OCI-LY7 (cell line): ENCODE measurements around the gene DCAF11. TPM values are rescaled to one million over a fixed set of nuclear protein-coding genes. Genes with fewer than 3 reads are reported as not detected.

Source experiments
- BruUV-seq: library from RNA; stranded (reverse); fragments of 400-500 nt; replicated peaks from 2 replicates; lab custom pipeline; 2021; lab: Mats Ljungman, UMichigan
- CTCF ChIA-PET: fragments of 300-600 bp; sonication (Branson Sonifier 250); formaldehyde crosslinking; loops from one replicate; lab custom pipeline; 2022; ENCODE audit warnings: antibody characterized with exemption; ENCODE audit not compliant: unreplicated experiment; lab: Charles Lee
- POLR2A ChIA-PET: fragments of 300-600 bp; sonication (Branson Sonifier 250); formaldehyde crosslinking; loops from one replicate; lab custom pipeline; 2022; ENCODE audit warnings: antibody characterized with exemption; lab: Charles Lee
- DNase-seq: peaks from one replicate; pipeline ENCODE4 v3.0.0-alpha.2; 2015; ENCODE audit warnings: low spot score
- H2AFZ ChIP-seq: fragments of 200-600 bp; sonication (generic), shearing (Covaris generic); 2 replicates; pipeline ENCODE4 v1.6.1; 2014; ENCODE audit warnings: mild to moderate bottlenecking, antibody characterized with exemption, low read length, moderate library complexity
- H3K27ac ChIP-seq: fragments of 200-600 bp; sonication (generic); 2 replicates; pipeline ENCODE4 v1.5.1; 2014; ENCODE audit warnings: mixed run types, low read depth, mild to moderate bottlenecking, moderate library complexity, low read length, inconsistent platforms; ENCODE audit not compliant: poor library complexity, severe bottlenecking
- H3K36me3 ChIP-seq: fragments of 200-600 bp; sonication (generic); 2 replicates; pipeline ENCODE4 v1.6.1; 2014; ENCODE audit warnings: mild to moderate bottlenecking, antibody characterized with exemption, low read length, moderate library complexity, mixed read lengths; ENCODE audit not compliant: insufficient read depth
- H3K4me1 ChIP-seq: fragments of 200-600 bp; sonication (generic); 2 replicates; pipeline ENCODE4 v1.5.1; 2014; ENCODE audit warnings: mild to moderate bottlenecking, low read length; ENCODE audit not compliant: insufficient read depth, poor library complexity, severe bottlenecking
- H3K4me2 ChIP-seq: fragments of 200-600 bp; sonication (generic); 2 replicates; pipeline ENCODE4 v1.6.1; 2014; ENCODE audit warnings: mild to moderate bottlenecking, low read length
- H3K4me3 ChIP-seq: fragments of 200-600 bp; sonication (generic); 2 replicates; pipeline ENCODE4 v1.5.1; 2014; ENCODE audit warnings: mild to moderate bottlenecking, low read depth, low read length; ENCODE audit not compliant: poor library complexity, severe bottlenecking
- H3K79me2 ChIP-seq: fragments of 200-600 bp; sonication (generic); 2 replicates; pipeline ENCODE4 v1.6.1; 2016; ENCODE audit warnings: low read depth, mild to moderate bottlenecking, low read length, moderate library complexity, mixed read lengths; ENCODE audit not compliant: insufficient read depth
- H3K9me2 ChIP-seq: fragments of 200-600 bp; sonication (generic); 2 replicates; pipeline ENCODE4 v1.6.1; 2016; ENCODE audit warnings: mild to moderate bottlenecking, low read length, mixed read lengths; ENCODE audit not compliant: insufficient read depth
- H3K9me3 ChIP-seq: fragments of 200-600 bp; sonication (generic); 2 replicates; pipeline ENCODE4 v1.6.1; 2014; ENCODE audit warnings: mild to moderate bottlenecking, mixed run types, low read length, mixed read lengths
- H4K20me1 ChIP-seq: fragments of 200-600 bp; sonication (generic); 2 replicates; pipeline ENCODE4 v1.6.1; 2014; ENCODE audit warnings: mild to moderate bottlenecking, antibody characterized with exemption, low read length, moderate library complexity, mixed read lengths; ENCODE audit not compliant: insufficient read depth
- EZH2phosphoT487 ChIP-seq: fragments of 200-600 bp; sonication (generic); IDR thresholded peaks from 2 replicates; pipeline ENCODE4 v1.6.1; 2018; ENCODE audit warnings: low read depth, borderline replicate concordance, mild to moderate bottlenecking, mixed run types, antibody characterized with exemption, low read length, moderate library complexity, mixed read lengths
- intact Hi-C: fragments of 100-400 bp; cut with micrococcal nuclease; formaldehyde crosslinking; loops from one replicate; pipeline ENCODE4 v1.10.0; 2022; ENCODE audit not compliant: unreplicated experiment
- total RNA-seq, 2 experiments: library from RNA; depleted of rRNA in 1 of 2; stranded (reverse); fragments of >200 nt in 1 of 2; shearing (Covaris generic) in 1 of 2; gene quantifications; 2 replicates each; pipeline ENCODE4 v1.2.3, GENCODE V29; 2014 to 2022
- TF ChIP-seq, protein P1 (sequence below): fragments of 200-600 bp; sonication (generic); conservative IDR thresholded peaks from 2 replicates; pipeline ENCODE4 v1.5.1; 2014; ENCODE audit warnings: mild to moderate bottlenecking, antibody characterized with exemption, low read length, moderate library complexity, mixed read lengths

The DCAF11 gene
- total RNA-seq, 2 experiments from 2014 or later = 63.6 to 75.5 TPM

DNA sequence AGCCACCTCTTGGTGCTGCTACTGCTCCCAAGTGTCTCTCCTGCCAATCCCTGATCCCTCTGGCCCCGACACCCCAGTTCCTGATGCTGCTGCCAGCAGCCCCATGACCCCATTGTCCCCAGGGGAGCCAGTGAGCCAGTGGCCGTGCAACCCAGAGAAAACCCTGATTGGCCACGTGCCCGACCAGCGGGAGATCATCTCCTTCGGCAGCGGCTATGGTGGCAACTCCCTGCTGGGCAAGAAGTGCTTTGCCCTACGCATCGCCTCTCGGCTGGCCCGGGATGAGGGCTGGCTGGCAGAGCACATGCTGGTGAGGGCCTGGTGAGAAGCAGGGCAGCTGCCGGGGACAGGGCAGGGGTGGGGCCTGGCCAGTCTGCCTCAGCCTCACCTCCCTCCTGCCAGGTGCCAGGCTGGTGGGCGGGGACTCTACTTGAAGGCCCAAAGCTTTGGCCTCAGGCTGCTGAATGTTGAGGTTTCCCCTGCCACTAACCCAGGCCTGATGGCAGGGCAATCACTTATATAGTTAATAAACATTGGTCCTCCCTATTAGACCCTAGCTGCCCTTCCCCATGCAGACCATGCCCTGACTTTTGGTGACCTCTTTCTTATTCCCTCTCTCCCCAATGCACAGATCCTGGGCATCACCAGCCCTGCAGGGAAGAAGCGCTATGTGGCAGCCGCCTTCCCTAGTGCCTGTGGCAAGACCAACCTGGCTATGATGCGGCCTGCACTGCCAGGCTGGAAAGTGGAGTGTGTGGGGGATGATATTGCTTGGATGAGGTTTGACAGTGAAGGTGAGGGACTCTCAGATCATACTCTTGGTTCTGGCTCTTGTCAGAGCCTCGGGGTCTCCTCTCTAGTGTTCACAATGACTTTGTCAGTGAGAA lies 15.4 kb upstream of the DCAF11 start:
- POLR2A ChIA-PET = no interaction called here

DNA sequence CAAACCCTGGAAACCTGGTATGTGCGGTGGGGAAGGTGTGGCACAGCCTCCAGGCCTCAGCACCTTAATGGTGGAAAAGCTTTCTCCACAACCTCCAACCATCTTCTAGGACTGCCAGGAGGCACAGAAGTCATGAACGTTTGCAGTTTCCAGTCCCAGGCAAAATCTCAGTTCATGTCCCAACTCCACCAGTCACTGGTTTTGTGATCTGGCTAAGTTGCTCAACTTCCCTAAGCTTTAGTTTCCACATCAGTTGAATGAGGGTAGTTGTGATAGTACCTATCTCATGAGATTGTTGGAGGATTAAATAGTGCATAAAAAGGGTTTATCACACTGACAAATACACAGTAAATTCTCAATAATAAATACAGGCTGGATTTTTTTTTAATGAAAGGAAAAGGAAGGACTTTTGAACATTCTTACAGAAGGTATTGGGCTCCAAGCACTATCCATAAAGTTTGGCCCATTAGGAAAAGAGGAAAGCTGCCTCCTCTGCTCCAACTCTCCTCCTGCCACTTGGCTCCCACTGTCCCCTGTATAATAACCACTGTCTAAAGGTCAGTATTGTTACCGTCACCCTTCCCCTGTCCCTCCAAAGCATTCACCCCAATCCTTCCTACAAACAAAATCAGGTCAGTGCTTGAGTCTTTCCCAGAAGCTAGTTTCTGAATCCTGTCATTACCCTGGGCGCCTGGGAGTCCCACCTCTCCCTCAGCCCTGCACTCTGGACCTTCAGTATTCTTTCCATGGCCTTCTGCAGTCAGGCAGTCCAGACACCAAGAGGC lies 14.2 kb upstream of the DCAF11 start:
- peaks cover 6% of the 10 kb centered on the region for H3K36me3 ChIP-seq
- H3K4me3 ChIP-seq = no peak overlapping the region
- H3K79me2 ChIP-seq = no peaks in the 10 kb centered on the region
- H3K4me1 ChIP-seq = peaks cover 5% of the 10 kb centered on the region
- BruUV-seq = no TSS peak
- H3K27ac ChIP-seq = no peak overlapping the region
- H3K9me2 ChIP-seq = no peaks in the 10 kb centered on the region
- H3K4me2 ChIP-seq = no peak overlapping the region
- ChIA-PET POLR2A (no interaction called here), CTCF (no interaction called here)
- H2AFZ ChIP-seq = no peak overlapping the region
- no peak for TF ChIP-seq EZH2phosphoT487
- TF ChIP-seq, protein P1, sequence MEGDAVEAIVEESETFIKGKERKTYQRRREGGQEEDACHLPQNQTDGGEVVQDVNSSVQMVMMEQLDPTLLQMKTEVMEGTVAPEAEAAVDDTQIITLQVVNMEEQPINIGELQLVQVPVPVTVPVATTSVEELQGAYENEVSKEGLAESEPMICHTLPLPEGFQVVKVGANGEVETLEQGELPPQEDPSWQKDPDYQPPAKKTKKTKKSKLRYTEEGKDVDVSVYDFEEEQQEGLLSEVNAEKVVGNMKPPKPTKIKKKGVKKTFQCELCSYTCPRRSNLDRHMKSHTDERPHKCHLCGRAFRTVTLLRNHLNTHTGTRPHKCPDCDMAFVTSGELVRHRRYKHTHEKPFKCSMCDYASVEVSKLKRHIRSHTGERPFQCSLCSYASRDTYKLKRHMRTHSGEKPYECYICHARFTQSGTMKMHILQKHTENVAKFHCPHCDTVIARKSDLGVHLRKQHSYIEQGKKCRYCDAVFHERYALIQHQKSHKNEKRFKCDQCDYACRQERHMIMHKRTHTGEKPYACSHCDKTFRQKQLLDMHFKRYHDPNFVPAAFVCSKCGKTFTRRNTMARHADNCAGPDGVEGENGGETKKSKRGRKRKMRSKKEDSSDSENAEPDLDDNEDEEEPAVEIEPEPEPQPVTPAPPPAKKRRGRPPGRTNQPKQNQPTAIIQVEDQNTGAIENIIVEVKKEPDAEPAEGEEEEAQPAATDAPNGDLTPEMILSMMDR = no peak
- H3K9me3 ChIP-seq = no peaks in the 10 kb centered on the region
- intact Hi-C loops = no loop called here
- H4K20me1 ChIP-seq = no peaks in the 10 kb centered on the region
- no peak for DNase-seq

More for the DNA sequence above, 15.4 kb upstream of the DCAF11 start:
- no peak overlapping the region for H3K4me3 ChIP-seq
- no peak overlapping the region for H3K27ac ChIP-seq
- no peak overlapping the region for H2AFZ ChIP-seq
- no peak overlapping the region for H3K4me2 ChIP-seq
- no peaks in the 10 kb centered on the region for H3K9me2 ChIP-seq
- H3K9me3 ChIP-seq = no peaks in the 10 kb centered on the region
- TF ChIP-seq EZH2phosphoT487 = no peak
- TF ChIP-seq, protein P1 = no peak
- H4K20me1 ChIP-seq = no peaks in the 10 kb centered on the region
- H3K4me1 ChIP-seq = peaks cover 13% of the 10 kb centered on the region
- BruUV-seq = no TSS peak
- intact Hi-C loops = no loop called here
- CTCF ChIA-PET = no interaction called here
- peaks cover 6% of the 10 kb centered on the region for H3K36me3 ChIP-seq
- no peaks in the 10 kb centered on the region for H3K79me2 ChIP-seq
- no peak for DNase-seq
